DOHH2 (cell line): ENCODE results near the gene BCAR3.

Experiments used
- H3F3A ChIP-seq: fragments of 200-600 bp; sonication (generic), shearing (Covaris generic); 2 replicates; pipeline ENCODE4 v1.6.0; 2016; ENCODE audit warnings: antibody characterized with exemption, mild to moderate bottlenecking; ENCODE audit not compliant: control insufficient read depth, insufficient read depth
- H3K27ac ChIP-seq: fragments of 200-600 bp; sonication (generic); 2 replicates; pipeline ENCODE4 v1.5.1; 2014; ENCODE audit warnings: low read depth, mild to moderate bottlenecking, low read length, moderate library complexity
- H3K27me3 ChIP-seq: fragments of 200-600 bp; sonication (generic); 2 replicates; pipeline ENCODE4 v1.6.1; 2014; ENCODE audit warnings: mild to moderate bottlenecking, low read length, mixed read lengths; ENCODE audit not compliant: control insufficient read depth
- H3K36me3 ChIP-seq: fragments of 200-600 bp; sonication (generic); 2 replicates; pipeline ENCODE4 v1.6.1; 2014; ENCODE audit warnings: mild to moderate bottlenecking, low read length, moderate library complexity, mixed read lengths; ENCODE audit not compliant: control insufficient read depth
- H3K4me1 ChIP-seq: fragments of 200-600 bp; sonication (generic); 2 replicates; pipeline ENCODE4 v1.6.1; 2014; ENCODE audit warnings: mild to moderate bottlenecking, low read length, mixed read lengths; ENCODE audit not compliant: control insufficient read depth
- H3K4me2 ChIP-seq: fragments of 200-600 bp; sonication (generic); 2 replicates; pipeline ENCODE4 v1.6.0; 2014; ENCODE audit warnings: mild to moderate bottlenecking, low read length, moderate library complexity
- H3K4me3 ChIP-seq: fragments of 200-600 bp; sonication (generic); 2 replicates; pipeline ENCODE4 v1.5.1; 2014; ENCODE audit warnings: mild to moderate bottlenecking, low read length, mixed read lengths
- H3K79me2 ChIP-seq: fragments of 200-600 bp; sonication (generic); 2 replicates; pipeline ENCODE4 v1.6.1; 2014; ENCODE audit warnings: mild to moderate bottlenecking, low read length, mixed read lengths; ENCODE audit not compliant: control insufficient read depth
- H3K9me2 ChIP-seq: fragments of 200-600 bp; sonication (generic); replicated peaks from 2 replicates; pipeline ENCODE4 v1.6.1; 2014; ENCODE audit warnings: mild to moderate bottlenecking, low read length, mixed read lengths; ENCODE audit not compliant: control insufficient read depth
- H3K9me3 ChIP-seq: fragments of 200-600 bp; sonication (generic); 2 replicates; pipeline ENCODE4 v1.6.1; 2014; ENCODE audit warnings: antibody characterized with exemption, low read length, mixed read lengths; ENCODE audit not compliant: control insufficient read depth, insufficient read depth
- H4K20me1 ChIP-seq: fragments of 200-600 bp; sonication (generic); 2 replicates; pipeline ENCODE4 v1.6.0; 2014; ENCODE audit warnings: low read depth, mild to moderate bottlenecking, antibody characterized with exemption, low read length, moderate library complexity; ENCODE audit not compliant: control insufficient read depth, insufficient read depth
- CTCF ChIP-seq: fragments of 200-600 bp; sonication (generic); IDR thresholded peaks from one replicate; pipeline ENCODE4 v1.5.1; 2014; ENCODE audit warnings: antibody characterized with exemption, mild to moderate bottlenecking, low read depth, low read length; ENCODE audit not compliant: poor library complexity, severe bottlenecking
- EZH2phosphoT487 ChIP-seq: fragments of 200-600 bp; sonication (generic); IDR thresholded peaks from 2 replicates; pipeline ENCODE4 v1.6.1; 2017; ENCODE audit warnings: borderline replicate concordance, mild to moderate bottlenecking, antibody characterized with exemption, low read length, moderate library complexity, mixed read lengths

BCAR3 gene

GRCh38 chr1:93542398-93542797 is 139.2 kb downstream of the BCAR3 start:
- Histone ChIP-seq H3K4me2 (no peak overlapping the region), H3K36me3 (no peaks in the 10 kb centered on the region), H3K79me2 (no peaks in the 10 kb centered on the region), H3K27ac (no peak overlapping the region), H3K9me2 (no peaks in the 10 kb centered on the region), H3K4me3 (no peak overlapping the region), H3K4me1 (peaks cover 5% of the 10 kb centered on the region; the same call in 1 of the 2 replicates), H3K9me3 (no peaks in the 10 kb centered on the region), H4K20me1 (no peaks in the 10 kb centered on the region), H3K27me3 (no peaks in the 10 kb centered on the region), H3F3A (no peaks in the 10 kb centered on the region)
- TF ChIP-seq CTCF (no peak), EZH2phosphoT487 (no peak)

GRCh38 chr1:93541045-93541444 is 140.6 kb downstream of the BCAR3 start:
- Histone ChIP-seq H3K36me3 (no peaks in the 10 kb centered on the region), H3F3A (no peaks in the 10 kb centered on the region), H3K4me1 (peaks cover 5% of the 10 kb centered on the region; the same call in 1 of the 2 replicates), H3K27ac (no peak overlapping the region), H3K9me2 (no peaks in the 10 kb centered on the region; the same call in 1 of the 2 replicates), H3K27me3 (no peaks in the 10 kb centered on the region), H3K79me2 (no peaks in the 10 kb centered on the region), H4K20me1 (no peaks in the 10 kb centered on the region), H3K4me3 (no peak overlapping the region), H3K9me3 (no peaks in the 10 kb centered on the region), H3K4me2 (no peak overlapping the region)
- TF ChIP-seq CTCF: no peak
- TF ChIP-seq EZH2phosphoT487: no peak

GRCh38 chr1:93537924-93538323 is 143.7 kb downstream of the BCAR3 start:
- no peaks in the 10 kb centered on the region for H4K20me1 ChIP-seq
- no peak overlapping the region for H3K4me3 ChIP-seq
- H3K27ac ChIP-seq: no peak overlapping the region
- H3K79me2 ChIP-seq: no peaks in the 10 kb centered on the region
- H3K9me3 ChIP-seq: no peaks in the 10 kb centered on the region
- no peaks in the 10 kb centered on the region; the same call in 1 of the 2 replicates for H3K9me2 ChIP-seq
- peaks cover 5% of the 10 kb centered on the region; the same call in 1 of the 2 replicates for H3K4me1 ChIP-seq
- H3K36me3 ChIP-seq: no peaks in the 10 kb centered on the region
- no peak overlapping the region for H3K4me2 ChIP-seq
- H3F3A ChIP-seq: no peaks in the 10 kb centered on the region
- H3K27me3 ChIP-seq: no peaks in the 10 kb centered on the region
- no peak for TF ChIP-seq EZH2phosphoT487
- no peak for TF ChIP-seq CTCF
